ENCODE data around the gene BANP.

Gene BANP

GRCh38 chr16:88066234-88066633 lies 115.0 kb downstream of the BANP start:
- TF ChIP-seq CTCF (IDR thresholded peaks at IDR 0.05; ENCODE audit: borderline replicate concordance, insufficient read depth, low read depth, low read length), result no peak
- H3K4me3 ChIP-seq (ENCODE audit: low read depth, low read length), result no peak overlapping the region

GRCh38 chr16:88066680-88067529 lies 115.7 kb downstream of the BANP start:
- no peak overlapping the region for H3K4me3 ChIP-seq (ENCODE audit: low read depth, low read length)
- no peak for TF ChIP-seq CTCF (IDR thresholded peaks at IDR 0.05; ENCODE audit: borderline replicate concordance, insufficient read depth, low read depth, low read length)

GRCh38 chr16:88067530-88068411 lies 116.5 kb downstream of the BANP start:
- H3K4me3 ChIP-seq (ENCODE audit: low read depth, low read length), result no peak overlapping the region
- TF ChIP-seq CTCF (IDR thresholded peaks at IDR 0.05; ENCODE audit: borderline replicate concordance, insufficient read depth, low read depth, low read length), result no peak

GRCh38 chr16:88068476-88069396 lies 117.5 kb downstream of the BANP start:
- no peak for TF ChIP-seq CTCF (IDR thresholded peaks at IDR 0.05; ENCODE audit: borderline replicate concordance, insufficient read depth, low read depth, low read length)
- no peak overlapping the region for H3K4me3 ChIP-seq (ENCODE audit: low read depth, low read length)

GRCh38 chr16:88069397-88070168 lies 118.3 kb downstream of the BANP start:
- TF ChIP-seq CTCF (IDR thresholded peaks at IDR 0.05; ENCODE audit: borderline replicate concordance, insufficient read depth, low read depth, low read length), result no peak
- H3K4me3 ChIP-seq (ENCODE audit: low read depth, low read length), result no peak overlapping the region

GRCh38 chr16:88070341-88070740 lies 119.1 kb downstream of the BANP start:
- H3K4me3 ChIP-seq (ENCODE audit: low read depth, low read length), result no peak overlapping the region
- no peak for TF ChIP-seq CTCF (IDR thresholded peaks at IDR 0.05; ENCODE audit: borderline replicate concordance, insufficient read depth, low read depth, low read length)
